Esophagus (tissue), 2 donors: ENCODE results near the gene PCID2. TPM values are rescaled to one million over a fixed set of nuclear protein-coding genes. Genes with fewer than 3 reads are reported as not detected.

ENCODE experiments used
- H3K27ac ChIP-seq, 2 donors: one replicate each; pipeline ENCODE4 v1.5.1; 2013; ENCODE audit warnings: low read depth in 2 of 2, mild to moderate bottlenecking in 2 of 2, inconsistent platforms in 1 of 2, low read length in 1 of 2, moderate library complexity in 1 of 2
- H3K27me3 ChIP-seq, 2 donors: one replicate each; pipeline ENCODE4 v1.6.1; 2013; ENCODE audit warnings: low read length in 2 of 2, control low read depth in 1 of 2, mild to moderate bottlenecking in 1 of 2; ENCODE audit not compliant: insufficient read depth in 2 of 2, control insufficient read depth in 1 of 2
- H3K36me3 ChIP-seq, 2 donors: one replicate each; pipeline ENCODE4 v1.6.1; 2013; ENCODE audit warnings: low read length in 1 of 2; ENCODE audit not compliant: control insufficient read depth in 2 of 2, insufficient read depth in 2 of 2
- H3K4me1 ChIP-seq, 2 donors: one replicate each; pipeline ENCODE4 v1.6.1; 2013; ENCODE audit warnings: low read length in 1 of 2; ENCODE audit not compliant: control insufficient read depth in 2 of 2, insufficient read depth in 2 of 2
- H3K4me3 ChIP-seq, 2 donors: one replicate each; pipeline ENCODE4 v1.5.1; 2013; ENCODE audit warnings: low read length in 2 of 2, mild to moderate bottlenecking in 2 of 2, low read depth in 1 of 2, moderate library complexity in 1 of 2
- H3K9me3 ChIP-seq, 2 donors: one replicate each; pipeline ENCODE4 v1.6.1; 2013; ENCODE audit warnings: mild to moderate bottlenecking in 2 of 2, low read depth in 1 of 2, low read length in 1 of 2, moderate library complexity in 1 of 2; ENCODE audit not compliant: control insufficient read depth in 2 of 2, insufficient read depth in 1 of 2
- WGBS, 2 donors: extraction: QIAGEN DNeasy Blood & Tissue Kit; methylation state at CpG; one replicate each; pipeline ENCODE4 v1.1.7; 2013; 5-methylcytosine and 5-hydroxymethylcytosine counted together
- polyA plus RNA-seq, 2 donors: library from polyadenylated mRNA; stranded (reverse); fragments of 200-250 nt; gene quantifications; one replicate each; pipeline ENCODE4 v1.2.3, GENCODE V29; 2013
- donor health status: healthy with polysubstance abuse.
- donor health status: Bipolar disorder and iron deficiency.

PCID2 gene
- polyA plus RNA-seq, 2 donors = 17.8 to 20.7 TPM

DNA sequence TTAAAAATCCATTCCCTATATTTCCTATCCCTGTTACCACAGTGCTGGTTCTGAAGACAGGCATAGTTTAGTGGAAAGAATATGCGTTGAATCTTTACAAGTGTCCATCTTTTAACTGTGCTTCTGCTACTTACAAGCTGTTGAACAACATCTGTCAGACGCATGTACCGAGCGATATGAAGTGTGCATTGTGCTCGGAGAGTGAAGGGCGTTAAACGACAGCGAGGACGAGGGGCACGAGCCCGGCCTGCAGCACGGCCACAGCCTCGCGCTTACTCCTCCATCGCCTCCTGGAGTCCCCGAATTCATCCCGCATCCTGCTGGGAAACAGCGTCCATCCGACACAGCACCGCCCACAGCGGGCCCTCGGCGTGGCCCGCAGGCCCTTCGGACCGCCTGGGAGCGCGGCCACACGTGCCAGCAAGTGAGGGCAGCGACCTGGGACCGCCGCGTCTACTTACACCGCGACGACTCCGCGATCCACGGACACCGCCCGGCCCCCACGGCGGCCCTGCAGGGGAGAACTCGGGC, 514 bp downstream of the PCID2 start:
- no peaks in the 10 kb centered on the region for H3K27me3 ChIP-seq
- H3K36me3 ChIP-seq = peaks cover 0 to 8% of the 10 kb centered on the region in 2 donors
- H3K27ac ChIP-seq = peak overlapping the region; percentile 100
- WGBS, 2 donors = 0% methylated on average over 35 to 44 of the region's 44 CpGs
- H3K4me3 ChIP-seq = peak overlapping the region; percentile 72 to 74
- no peaks in the 10 kb centered on the region for H3K9me3 ChIP-seq
- H3K4me1 ChIP-seq = peaks cover 4 to 11% of the 10 kb centered on the region in 2 donors

DNA sequence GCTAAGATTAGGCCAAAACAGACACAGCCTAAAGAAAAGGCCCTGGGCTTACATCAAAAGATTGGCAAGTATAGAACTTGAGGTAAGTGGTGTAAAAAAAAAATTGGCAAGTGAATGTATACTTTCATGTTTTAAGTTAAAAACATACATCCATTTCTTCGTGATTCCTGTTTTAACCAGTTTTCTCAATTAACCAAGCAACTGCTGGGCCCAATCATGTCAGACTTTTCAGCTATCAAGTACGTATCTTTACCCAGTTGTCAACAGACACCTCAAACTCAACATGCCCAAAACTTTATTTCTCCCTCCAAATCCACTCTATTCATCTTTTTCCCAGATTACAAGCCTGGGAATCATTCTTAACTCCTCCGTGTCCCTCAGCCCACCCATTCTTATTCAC, 1.0 kb downstream of the PCID2 start:
- WGBS, 2 donors = 25 to 33% methylated on average over 3 of the region's 3 CpGs
- H3K27ac ChIP-seq = peak overlapping the region in 1 of 2 donors; percentile 100
- peaks cover 0 to 8% of the 10 kb centered on the region in 2 donors for H3K36me3 ChIP-seq
- H3K4me3 ChIP-seq = peak overlapping the region in 1 of 2 donors; percentile 74
- H3K4me1 ChIP-seq = peaks cover 4 to 11% of the 10 kb centered on the region in 2 donors
- H3K27me3 ChIP-seq = no peaks in the 10 kb centered on the region
- no peaks in the 10 kb centered on the region for H3K9me3 ChIP-seq

DNA sequence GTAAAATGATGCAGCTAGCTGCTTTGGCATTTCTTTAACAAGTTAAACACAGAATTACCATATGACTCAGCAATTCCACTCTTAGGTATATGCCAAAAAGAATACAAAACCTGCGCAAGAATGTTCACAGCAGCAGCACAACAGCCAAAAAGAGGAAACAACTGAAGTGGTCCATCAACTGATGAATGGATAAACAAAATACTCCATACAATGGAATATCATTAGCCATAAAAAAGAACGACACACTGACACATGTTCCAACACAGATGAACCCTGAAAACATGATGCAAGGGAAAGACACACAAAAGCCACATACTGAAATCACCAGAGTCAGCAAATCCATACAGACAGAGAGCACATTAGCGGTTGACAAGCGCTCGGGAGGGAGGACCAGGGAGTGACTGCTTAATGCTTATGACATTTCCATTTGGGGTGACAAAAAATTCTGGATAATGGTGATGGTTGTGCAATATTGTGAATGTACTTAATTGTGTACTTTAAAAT, 3.0 kb downstream of the PCID2 start:
- no peaks in the 10 kb centered on the region for H3K9me3 ChIP-seq
- no peak overlapping the region for H3K27ac ChIP-seq
- H3K36me3 ChIP-seq = peaks cover 0 to 6% of the 10 kb centered on the region in 2 donors
- no peak overlapping the region for H3K4me3 ChIP-seq
- H3K4me1 ChIP-seq = peaks cover 4 to 11% of the 10 kb centered on the region in 2 donors
- WGBS, 2 donors = 54 to 65% methylated on average over 5 of the region's 5 CpGs
- H3K27me3 ChIP-seq = no peaks in the 10 kb centered on the region

DNA sequence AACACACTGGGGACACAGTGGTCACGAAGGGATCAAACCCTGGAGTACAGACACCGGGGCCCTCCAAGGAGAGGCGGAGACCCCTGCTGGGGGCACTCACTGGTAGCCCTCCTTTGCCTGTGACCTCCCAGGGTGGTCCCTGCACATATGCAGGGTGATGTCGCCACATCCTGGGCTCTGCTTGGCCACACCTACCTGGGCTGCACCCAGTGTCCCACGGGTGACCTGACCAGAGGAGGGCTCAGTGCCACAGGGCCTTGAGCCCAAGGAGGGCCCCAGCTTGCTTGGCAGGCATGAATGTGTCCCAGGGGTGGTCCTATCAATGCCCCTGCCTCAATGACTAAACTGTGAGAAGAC, 4.1 kb downstream of the PCID2 start:
- H3K36me3 ChIP-seq = peaks cover 6 to 9% of the 10 kb centered on the region in 2 donors
- no peaks in the 10 kb centered on the region for H3K27me3 ChIP-seq
- H3K4me3 ChIP-seq = no peak overlapping the region
- no peak overlapping the region for H3K27ac ChIP-seq
- H3K4me1 ChIP-seq = peaks cover 4 to 11% of the 10 kb centered on the region in 2 donors
- H3K9me3 ChIP-seq = no peaks in the 10 kb centered on the region
- WGBS, 2 donors = 87 to 88% methylated on average over 5 of the region's 5 CpGs

DNA sequence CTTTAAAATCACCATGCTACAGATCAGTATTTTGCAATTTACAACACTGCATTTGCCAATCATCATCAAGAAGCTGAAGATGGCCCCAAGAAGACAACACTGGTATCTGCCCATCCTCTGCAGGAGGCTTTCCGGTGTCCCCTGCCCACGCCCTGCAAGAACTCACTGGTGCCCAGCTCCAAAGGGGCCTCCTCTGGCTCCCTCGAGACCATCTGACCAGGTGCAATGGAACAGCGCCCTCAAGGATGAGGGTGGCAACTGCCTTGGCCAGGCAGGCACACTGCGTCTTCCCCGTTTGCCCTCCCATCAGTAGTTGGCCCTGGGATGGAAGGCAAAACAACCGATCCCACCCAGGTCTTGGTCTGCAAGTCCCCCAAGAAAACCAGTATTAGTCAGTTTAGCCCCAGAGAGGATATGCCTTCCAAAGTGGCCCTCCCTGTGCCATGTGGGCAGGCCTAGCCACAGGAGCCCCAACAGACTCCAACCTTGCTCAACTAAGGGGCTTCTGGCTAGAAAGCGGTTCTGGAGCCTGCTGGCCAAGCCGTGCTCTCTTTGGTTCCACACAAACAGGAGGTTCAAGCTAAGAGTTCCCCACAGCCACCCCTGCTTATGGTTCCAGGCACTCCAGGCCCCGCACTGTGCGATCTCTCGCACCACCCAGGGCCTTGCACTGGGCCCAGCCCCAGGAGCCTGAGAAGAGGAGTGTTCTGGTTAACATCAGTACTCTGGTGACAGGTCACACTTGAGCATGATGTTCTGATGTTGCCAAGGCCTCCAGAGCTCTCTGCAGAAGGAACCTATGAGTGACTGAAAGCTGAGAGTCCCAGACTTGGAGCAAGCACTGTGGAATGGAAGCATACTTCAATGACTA, 4.7 kb downstream of the PCID2 start:
- Histone ChIP-seq H3K27ac (no peak overlapping the region), H3K27me3 (no peaks in the 10 kb centered on the region), H3K9me3 (no peaks in the 10 kb centered on the region), H3K4me3 (no peak overlapping the region), H3K4me1 (peaks cover 4 to 11% of the 10 kb centered on the region in 2 donors), H3K36me3 (peaks cover 11 to 12% of the 10 kb centered on the region in 2 donors)
- 94 to 96% methylated on average over 12 of the region's 12 CpGs for WGBS, 2 donors

DNA sequence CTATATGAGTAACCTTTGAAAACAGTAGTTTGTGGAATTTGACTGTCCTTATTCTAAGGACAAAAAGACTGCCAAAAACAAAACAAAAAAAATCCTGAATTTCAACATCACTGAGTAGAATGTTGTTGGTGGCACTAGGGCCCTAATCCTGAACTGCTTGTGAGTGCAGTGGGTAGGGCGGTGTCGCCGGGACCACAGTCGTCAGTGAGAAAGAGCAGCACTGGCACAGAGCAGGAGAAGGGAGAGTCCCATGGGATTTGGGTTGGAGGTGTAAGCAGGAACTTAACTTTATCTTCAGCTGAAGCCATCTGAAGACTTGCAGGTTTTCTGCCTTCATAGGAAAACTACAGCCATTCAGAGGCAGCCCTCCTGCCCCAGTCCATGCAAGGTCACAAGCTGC, 5.6 kb downstream of the PCID2 start:
- WGBS, 2 donors = 90 to 91% methylated on average over 4 of the region's 4 CpGs
- Histone ChIP-seq H3K4me3 (no peak overlapping the region), H3K4me1 (peaks cover 4 to 10% of the 10 kb centered on the region in 2 donors), H3K27me3 (no peaks in the 10 kb centered on the region), H3K36me3 (peaks cover 11 to 12% of the 10 kb centered on the region in 2 donors), H3K9me3 (no peaks in the 10 kb centered on the region), H3K27ac (no peak overlapping the region)

DNA sequence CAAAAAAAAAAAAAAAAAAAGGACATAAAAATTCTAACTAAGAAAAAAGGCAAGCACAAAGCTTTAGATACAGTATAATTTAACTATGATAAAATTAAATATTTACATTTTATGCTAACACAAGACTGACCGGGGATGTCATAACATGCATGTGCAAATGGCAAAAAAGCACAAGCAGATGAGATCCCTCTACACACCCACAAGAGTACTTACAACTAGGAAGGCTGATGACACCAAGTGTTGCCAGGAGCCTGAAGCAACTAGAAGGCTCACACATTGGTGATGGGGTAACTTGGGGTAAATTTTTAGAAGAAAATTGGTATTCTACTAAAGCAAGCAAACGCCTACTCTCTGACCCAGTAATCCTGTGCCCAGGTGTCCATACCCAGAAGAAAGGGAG, 6.7 kb downstream of the PCID2 start:
- H3K9me3 ChIP-seq = no peaks in the 10 kb centered on the region
- peaks cover 4 to 9% of the 10 kb centered on the region in 2 donors for H3K4me1 ChIP-seq
- H3K36me3 ChIP-seq = peaks cover 17 to 20% of the 10 kb centered on the region in 2 donors
- WGBS, 2 donors = 80 to 82% methylated on average over 2 of the region's 2 CpGs
- H3K4me3 ChIP-seq = no peak overlapping the region
- H3K27me3 ChIP-seq = no peaks in the 10 kb centered on the region
- H3K27ac ChIP-seq = no peak overlapping the region

DNA sequence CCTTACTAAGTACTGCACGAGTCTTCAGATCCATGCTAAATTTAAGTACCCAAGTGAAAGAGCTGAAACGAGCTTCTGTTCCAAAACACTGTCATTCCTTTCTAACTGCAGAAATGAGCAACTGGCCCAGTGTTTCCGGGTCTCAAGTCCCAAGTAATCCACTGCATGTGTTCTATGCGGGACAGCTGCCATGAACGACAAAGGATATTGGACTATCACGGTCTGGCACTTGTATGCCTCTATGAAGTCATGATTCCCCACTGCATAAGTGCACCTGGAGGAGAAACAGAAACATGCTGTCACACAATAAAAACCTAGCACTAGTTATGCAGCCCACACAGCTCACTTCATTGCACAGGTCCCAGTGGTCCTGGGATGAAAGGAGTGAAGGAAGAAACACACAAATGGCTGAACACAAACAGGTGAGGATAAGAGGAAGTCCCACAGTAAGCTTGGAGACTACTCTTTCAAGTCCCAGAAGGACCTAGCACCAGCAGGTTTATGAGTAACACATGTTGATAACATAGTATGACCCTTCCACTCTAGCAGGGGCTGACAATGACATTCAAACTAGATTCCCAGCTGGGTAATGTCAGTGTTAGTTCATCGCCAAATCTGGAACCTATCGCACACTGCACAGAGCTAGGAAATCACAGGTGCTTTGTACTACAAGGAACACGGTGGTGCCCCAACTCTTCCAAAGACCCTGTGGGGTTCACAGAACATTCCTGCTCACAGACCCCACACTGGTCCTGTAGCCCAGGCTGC, 11.3 kb downstream of the PCID2 start:
- Histone ChIP-seq H3K27me3 (no peaks in the 10 kb centered on the region), H3K36me3 (peaks cover 23% of the 10 kb centered on the region in 2 donors), H3K4me1 (no peaks in the 10 kb centered on the region), H3K9me3 (no peaks in the 10 kb centered on the region), H3K27ac (no peak overlapping the region), H3K4me3 (no peak overlapping the region)
- WGBS, 2 donors = 89 to 91% methylated on average over 9 of the region's 9 CpGs

DNA sequence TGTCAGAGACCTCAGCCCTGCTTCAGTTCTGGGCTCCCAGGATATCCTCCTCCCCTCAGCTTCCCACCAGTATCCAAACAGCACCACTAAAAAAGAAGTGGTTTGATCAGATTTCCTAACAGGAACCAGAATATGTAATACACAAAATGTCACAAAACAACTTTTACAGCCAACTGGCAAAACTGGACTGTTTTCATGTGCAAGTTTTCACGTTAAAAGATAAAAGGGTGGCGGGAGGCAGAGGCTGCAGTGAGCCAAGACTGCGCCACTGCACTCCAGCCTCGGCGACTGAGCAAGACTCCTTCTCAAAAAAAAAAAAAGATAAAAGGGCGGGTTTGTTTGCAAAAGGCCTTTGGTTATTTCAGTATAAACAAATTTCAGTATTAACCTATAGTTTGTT, 13.1 kb downstream of the PCID2 start:
- Histone ChIP-seq H3K27ac (no peak overlapping the region), H3K36me3 (peaks cover 23% of the 10 kb centered on the region in 2 donors), H3K27me3 (no peaks in the 10 kb centered on the region), H3K4me1 (no peaks in the 10 kb centered on the region), H3K4me3 (no peak overlapping the region), H3K9me3 (no peaks in the 10 kb centered on the region)
- WGBS, 2 donors = 69% methylated on average over 6 of the region's 6 CpGs
